Osteocyte (in vitro differentiated cells): ENCODE data around the gene PTPRC. TPM values are rescaled to one million over a fixed set of nuclear protein-coding genes. Genes with fewer than 3 reads are reported as not detected.

Source experiments
- DNase-seq: peaks from one replicate; pipeline ENCODE4 v3.0.0; 2021; ENCODE audit warnings: mixed read lengths; ENCODE audit not compliant: unreplicated experiment; ENCODE audit errors: extremely low spot score
- H3K27ac Mint-ChIP-seq: one replicate; pipeline ENCODE4 v1.8.0; 2021; ENCODE audit warnings: mild to moderate bottlenecking, mixed read lengths; ENCODE audit not compliant: unreplicated experiment
- H3K27me3 Mint-ChIP-seq: one replicate; pipeline ENCODE4 v1.8.0; 2021; ENCODE audit warnings: mixed read lengths; ENCODE audit not compliant: unreplicated experiment
- H3K36me3 Mint-ChIP-seq: one replicate; pipeline ENCODE4 v1.8.0; 2021; ENCODE audit warnings: mixed read lengths; ENCODE audit not compliant: unreplicated experiment
- H3K4me1 Mint-ChIP-seq: one replicate; pipeline ENCODE4 v1.8.0; 2021; ENCODE audit warnings: mixed read lengths; ENCODE audit not compliant: unreplicated experiment
- H3K4me3 Mint-ChIP-seq: one replicate; pipeline ENCODE4 v1.8.0; 2021; ENCODE audit warnings: mild to moderate bottlenecking, moderate library complexity, mixed read lengths; ENCODE audit not compliant: unreplicated experiment
- H3K9me3 Mint-ChIP-seq: one replicate; pipeline ENCODE4 v1.8.0; 2021; ENCODE audit warnings: mixed read lengths; ENCODE audit not compliant: unreplicated experiment
- total RNA-seq: library from RNA; stranded (reverse); gene quantifications from 2 replicates; pipeline ENCODE4 v1.2.1, GENCODE V29; 2021
- TF ChIP-seq, protein P1 (sequence below): fragments of 200-600 bp; sonication (generic); IDR thresholded peaks from 2 replicates; pipeline ENCODE4 v1.5.0; 2021; ENCODE audit warnings: antibody characterized with exemption, mild to moderate bottlenecking, moderate library complexity

Gene PTPRC
- total RNA-seq, 1 donor from 2014 or later: not detected

GRCh38 chr1:198604975-198605374 is 33.9 kb upstream of the PTPRC start:
- Mint-ChIP-seq H3K36me3 (no peaks in the 10 kb centered on the region), H3K9me3 (no peaks in the 10 kb centered on the region), H3K27ac (peak overlapping the region; percentile 86), H3K4me1 (peaks cover 31% of the 10 kb centered on the region), H3K4me3 (no peak overlapping the region), H3K27me3 (no peaks in the 10 kb centered on the region)
- DNase-seq: no peak
- TF ChIP-seq, protein P1, sequence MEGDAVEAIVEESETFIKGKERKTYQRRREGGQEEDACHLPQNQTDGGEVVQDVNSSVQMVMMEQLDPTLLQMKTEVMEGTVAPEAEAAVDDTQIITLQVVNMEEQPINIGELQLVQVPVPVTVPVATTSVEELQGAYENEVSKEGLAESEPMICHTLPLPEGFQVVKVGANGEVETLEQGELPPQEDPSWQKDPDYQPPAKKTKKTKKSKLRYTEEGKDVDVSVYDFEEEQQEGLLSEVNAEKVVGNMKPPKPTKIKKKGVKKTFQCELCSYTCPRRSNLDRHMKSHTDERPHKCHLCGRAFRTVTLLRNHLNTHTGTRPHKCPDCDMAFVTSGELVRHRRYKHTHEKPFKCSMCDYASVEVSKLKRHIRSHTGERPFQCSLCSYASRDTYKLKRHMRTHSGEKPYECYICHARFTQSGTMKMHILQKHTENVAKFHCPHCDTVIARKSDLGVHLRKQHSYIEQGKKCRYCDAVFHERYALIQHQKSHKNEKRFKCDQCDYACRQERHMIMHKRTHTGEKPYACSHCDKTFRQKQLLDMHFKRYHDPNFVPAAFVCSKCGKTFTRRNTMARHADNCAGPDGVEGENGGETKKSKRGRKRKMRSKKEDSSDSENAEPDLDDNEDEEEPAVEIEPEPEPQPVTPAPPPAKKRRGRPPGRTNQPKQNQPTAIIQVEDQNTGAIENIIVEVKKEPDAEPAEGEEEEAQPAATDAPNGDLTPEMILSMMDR: no peak

DNA sequence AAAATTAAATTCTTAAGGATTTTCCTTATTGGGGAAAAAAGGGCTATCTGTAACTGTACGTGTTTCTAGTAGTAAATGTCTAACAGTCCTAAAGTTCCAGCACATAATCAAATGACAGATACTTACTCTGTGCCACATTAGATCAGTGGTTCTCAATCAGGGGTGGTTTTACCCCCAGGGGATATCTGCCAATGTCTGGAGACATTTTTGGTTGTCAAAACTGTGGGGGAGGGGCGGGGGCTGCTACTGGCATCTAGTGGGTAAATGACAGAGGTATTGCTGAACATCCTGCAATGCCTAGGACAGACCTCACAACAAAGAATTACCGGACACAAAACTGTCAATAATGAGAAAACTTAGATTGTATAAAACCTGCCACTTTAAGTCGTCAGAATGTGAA is 33.4 kb upstream of the PTPRC start:
- H3K4me1 Mint-ChIP-seq: peaks cover 34% of the 10 kb centered on the region
- no peaks in the 10 kb centered on the region for H3K9me3 Mint-ChIP-seq
- H3K27ac Mint-ChIP-seq: peak overlapping the region; percentile 86

DNA sequence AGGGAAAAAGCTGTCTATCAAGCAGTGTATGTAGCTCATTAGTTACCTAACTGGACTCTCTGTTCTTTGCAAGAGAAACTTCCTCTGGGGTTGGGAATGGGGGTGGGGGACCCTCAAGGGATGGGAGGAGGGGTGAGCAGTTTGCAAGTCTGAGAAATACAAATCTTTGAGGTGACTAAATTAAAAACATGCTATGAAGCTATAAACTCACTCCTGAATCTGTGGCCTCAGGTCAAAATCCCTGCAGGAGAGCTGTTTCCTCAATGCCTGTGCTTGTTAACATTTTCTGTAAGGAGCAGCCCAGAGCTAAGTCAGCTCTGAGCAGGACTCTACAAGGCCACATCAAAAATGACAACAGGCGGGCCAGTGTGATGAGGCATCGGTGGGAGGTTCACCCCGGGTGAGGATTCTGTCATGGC is 32.8 kb upstream of the PTPRC start:
- Mint-ChIP-seq H3K4me1 (peaks cover 40% of the 10 kb centered on the region), H3K36me3 (no peaks in the 10 kb centered on the region)

More for the DNA sequence above, 33.4 kb upstream of the PTPRC start:
- no peak for DNase-seq
- H3K27me3 Mint-ChIP-seq: no peaks in the 10 kb centered on the region
- no peaks in the 10 kb centered on the region for H3K36me3 Mint-ChIP-seq
- TF ChIP-seq, protein P1: no peak
- no peak overlapping the region for H3K4me3 Mint-ChIP-seq

DNA sequence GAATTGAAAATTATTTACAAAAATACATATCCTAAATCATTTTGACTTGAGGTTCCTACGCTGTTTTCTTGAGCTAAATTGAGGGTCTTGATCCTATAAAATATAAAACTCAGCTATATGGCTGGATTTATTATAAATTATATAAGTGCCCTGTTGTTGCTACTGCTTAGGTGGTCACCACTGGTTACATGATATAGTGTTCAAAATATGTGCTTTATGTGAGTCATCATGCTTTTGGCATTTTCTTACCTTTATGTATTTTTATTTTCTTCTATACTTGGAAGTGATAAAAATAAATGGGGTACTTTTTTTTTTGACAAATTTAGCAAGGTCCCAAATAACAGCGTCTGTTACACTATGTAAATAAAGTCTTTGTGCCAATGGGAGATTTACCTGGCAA is 31.1 kb upstream of the PTPRC start:
- no peaks in the 10 kb centered on the region for H3K36me3 Mint-ChIP-seq
- peaks cover 46% of the 10 kb centered on the region for H3K4me1 Mint-ChIP-seq
- no peak overlapping the region for H3K27ac Mint-ChIP-seq
- DNase-seq: no peak
- TF ChIP-seq, protein P1: no peak
- no peak overlapping the region for H3K4me3 Mint-ChIP-seq
- H3K27me3 Mint-ChIP-seq: no peaks in the 10 kb centered on the region
- H3K9me3 Mint-ChIP-seq: no peaks in the 10 kb centered on the region

More for the DNA sequence above, 32.8 kb upstream of the PTPRC start:
- peak overlapping the region; percentile 86 for H3K27ac Mint-ChIP-seq
- no peaks in the 10 kb centered on the region for H3K9me3 Mint-ChIP-seq
- TF ChIP-seq, protein P1: no peak
- DNase-seq: no peak
- H3K4me3 Mint-ChIP-seq: peak overlapping the region; percentile 1
- no peaks in the 10 kb centered on the region for H3K27me3 Mint-ChIP-seq

DNA sequence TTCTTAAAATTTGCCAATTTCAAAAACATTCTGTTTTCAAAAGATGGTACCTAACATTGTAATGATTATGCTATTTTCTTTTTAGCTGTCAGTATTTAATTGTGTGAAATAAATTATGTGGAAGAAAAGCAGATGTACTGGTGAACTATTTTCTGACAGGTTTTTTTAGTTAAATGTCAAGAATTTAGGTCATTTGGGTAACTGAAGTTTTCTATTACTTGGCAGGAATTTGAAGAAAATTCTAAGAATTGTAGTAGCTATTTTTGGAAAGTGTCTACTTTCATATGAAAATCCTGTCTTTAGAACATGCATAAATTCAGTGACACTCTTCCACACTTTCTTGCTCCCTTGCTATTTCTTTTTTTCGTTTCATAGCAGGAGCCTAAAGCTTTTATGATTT is 28.5 kb upstream of the PTPRC start:
- Mint-ChIP-seq H3K4me1 (peaks cover 36% of the 10 kb centered on the region), H3K9me3 (no peaks in the 10 kb centered on the region), H3K4me3 (no peak overlapping the region), H3K36me3 (no peaks in the 10 kb centered on the region), H3K27ac (peak overlapping the region; percentile 16), H3K27me3 (no peaks in the 10 kb centered on the region)
- DNase-seq: no peak
- TF ChIP-seq, protein P1: no peak
